CD4-positive, alpha-beta T cell (primary cell): ENCODE data around the gene SLC34A3. TPM values are rescaled to one million over a fixed set of nuclear protein-coding genes. Genes with fewer than 3 reads are reported as not detected.

Source experiments
- ATAC-seq: fragments of 200-7000 bp; cut with Tn5 transposase; one replicate; pipeline ENCODE4 v1.10.0; 2022; ENCODE audit warnings: mild to moderate bottlenecking; ENCODE audit not compliant: poor library complexity
- CTCF ChIA-PET: fragments of 350-600 bp; sonication (Branson Sonifier 250); formaldehyde crosslinking; loops from one replicate; lab custom pipeline; 2021; ENCODE audit warnings: antibody characterized with exemption, inconsistent platforms; lab: Charles Lee
- POLR2A ChIA-PET: fragments of 350-600 bp; sonication (Branson Sonifier 250); formaldehyde crosslinking; loops from one replicate; lab custom pipeline; 2021; ENCODE audit warnings: antibody characterized with exemption, inconsistent platforms; lab: Charles Lee
- DNase-seq, 14 experiments: peaks; one replicate each; pipeline ENCODE4 v3.0.0-alpha.2; 2013 to 2020; ENCODE audit warnings: mixed read lengths in 2 of 14
- H3K27ac ChIP-seq, 2 donors: one replicate each; pipeline versions ENCODE4 v1.5.1 to v1.7.0; 2013; ENCODE audit warnings: low read length in 2 of 2, low read depth in 1 of 2, mild to moderate bottlenecking in 1 of 2
- H3K27me3 ChIP-seq, 2 experiments: 1 replicate in 1 of 2; 2 replicates in 1 of 2; pipeline versions ENCODE4 v1.6.1 to v1.7.0; 2013; ENCODE audit warnings: low read length in 2 of 2, control low read depth in 1 of 2, mild to moderate bottlenecking in 1 of 2, moderate library complexity in 1 of 2; ENCODE audit not compliant: insufficient read depth in 2 of 2, control insufficient read depth in 1 of 2
- H3K36me3 ChIP-seq: one replicate; pipeline ENCODE4 v1.6.1; 2013; ENCODE audit warnings: low read length, control low read depth; ENCODE audit not compliant: insufficient read depth
- H3K4me1 ChIP-seq: one replicate; pipeline ENCODE4 v1.6.1; 2013; ENCODE audit warnings: low read length, control low read depth; ENCODE audit not compliant: insufficient read depth
- H3K4me3 ChIP-seq: one replicate; pipeline ENCODE4 v1.5.1; 2013; ENCODE audit warnings: mild to moderate bottlenecking, low read length, moderate library complexity
- H3K9me3 ChIP-seq, 2 experiments: 1 replicate in 1 of 2; 2 replicates in 1 of 2; pipeline versions ENCODE4 v1.6.1 to v1.7.0; 2013; ENCODE audit warnings: low read length in 2 of 2, mild to moderate bottlenecking in 2 of 2, control low read depth in 1 of 2, moderate library complexity in 1 of 2; ENCODE audit not compliant: control insufficient read depth in 1 of 2, insufficient read depth in 1 of 2
- H3K27ac Mint-ChIP-seq: one replicate; pipeline ENCODE4 v1.8.0; 2020; ENCODE audit warnings: mixed read lengths
- H3K27me3 Mint-ChIP-seq: one replicate; pipeline ENCODE4 v1.8.0; 2021; ENCODE audit warnings: mixed read lengths
- H3K36me3 Mint-ChIP-seq: one replicate; pipeline ENCODE4 v1.8.0; 2021; ENCODE audit warnings: low read depth, mixed read lengths
- H3K4me1 Mint-ChIP-seq: one replicate; pipeline ENCODE4 v1.8.0; 2021; ENCODE audit warnings: low read depth, mixed read lengths
- H3K4me3 Mint-ChIP-seq: one replicate; pipeline ENCODE4 v1.8.0; 2020; ENCODE audit warnings: mild to moderate bottlenecking, mixed read lengths
- H3K9me3 Mint-ChIP-seq: one replicate; pipeline ENCODE4 v1.8.0; 2020; ENCODE audit warnings: mixed read lengths
- intact Hi-C, 2 experiments: fragments of 100-400 bp; cut with DNase I in 1 of 2; cut with micrococcal nuclease in 1 of 2; formaldehyde crosslinking; loops; one replicate each; pipeline versions ENCODE4 v1.15.1 to v1.9.0; 2023 to 2025; cut with DNase I, micrococcal nuclease
- total RNA-seq, 174 experiments: library from RNA in 2 of 174; stranded (reverse) in 2 of 174; gene quantifications; one replicate each; pipeline ENCODE4 v1.2.3 and lab custom pipeline; 2021 to 2026
- TF ChIP-seq, protein P1 (sequence below): fragments of 200-600 bp; IDR thresholded peaks from one replicate; pipeline ENCODE4 v1.8.0; 2022; ENCODE audit warnings: antibody characterized with exemption, mild to moderate bottlenecking

The SLC34A3 gene
- total RNA-seq, 2 experiments from 2014 or later = not detected

GRCh38 chr9:137188490-137189296, 42.0 kb upstream of the SLC34A3 start, which contains the start of the genes ANAPC2 and SSNA1:
Gene ANAPC2 (minus strand): TSS chr9:137188560. CDS start chr9:137188532, 28 bp downstream.
Gene SSNA1 (plus strand): TSS chr9:137188676. CDS start chr9:137188727, 51 bp downstream.
- peaks cover 42% of the 10 kb centered on the region for H3K36me3 ChIP-seq
- H3K27me3 ChIP-seq = no peaks in the 10 kb centered on the region
- DNase-seq (peak; percentile 83 to 98 (median 90)), ATAC-seq (peak; percentile 79)
- TF ChIP-seq, protein P1, sequence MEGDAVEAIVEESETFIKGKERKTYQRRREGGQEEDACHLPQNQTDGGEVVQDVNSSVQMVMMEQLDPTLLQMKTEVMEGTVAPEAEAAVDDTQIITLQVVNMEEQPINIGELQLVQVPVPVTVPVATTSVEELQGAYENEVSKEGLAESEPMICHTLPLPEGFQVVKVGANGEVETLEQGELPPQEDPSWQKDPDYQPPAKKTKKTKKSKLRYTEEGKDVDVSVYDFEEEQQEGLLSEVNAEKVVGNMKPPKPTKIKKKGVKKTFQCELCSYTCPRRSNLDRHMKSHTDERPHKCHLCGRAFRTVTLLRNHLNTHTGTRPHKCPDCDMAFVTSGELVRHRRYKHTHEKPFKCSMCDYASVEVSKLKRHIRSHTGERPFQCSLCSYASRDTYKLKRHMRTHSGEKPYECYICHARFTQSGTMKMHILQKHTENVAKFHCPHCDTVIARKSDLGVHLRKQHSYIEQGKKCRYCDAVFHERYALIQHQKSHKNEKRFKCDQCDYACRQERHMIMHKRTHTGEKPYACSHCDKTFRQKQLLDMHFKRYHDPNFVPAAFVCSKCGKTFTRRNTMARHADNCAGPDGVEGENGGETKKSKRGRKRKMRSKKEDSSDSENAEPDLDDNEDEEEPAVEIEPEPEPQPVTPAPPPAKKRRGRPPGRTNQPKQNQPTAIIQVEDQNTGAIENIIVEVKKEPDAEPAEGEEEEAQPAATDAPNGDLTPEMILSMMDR = peak; percentile 48
- H3K36me3 Mint-ChIP-seq = peaks cover 48% of the 10 kb centered on the region
- no peaks in the 10 kb centered on the region for H3K9me3 ChIP-seq
- H3K27ac ChIP-seq = peak within 1 kb of the TSS; percentile 86 to 92
- peaks cover 50% of the 10 kb centered on the region for H3K4me1 ChIP-seq
- CTCF ChIA-PET = interaction anchor here (0.6 to 2.8 kb wide), 14 partner anchors 12 to 257 kb away, joined by 3 to 14 read pairs (median 4); partner anchors contain the start of genes RNF224, TPRN and TUBB4B
- peak within 1 kb of the TSS; percentile 94 for H3K4me3 Mint-ChIP-seq
- intact Hi-C loops = loop anchor here (1.0 to 5.0 kb wide), 6 partner anchors 10 to 60 kb away; partner anchors contain the start of genes NDOR1 (in 1 of the 2), RNF208 (in 1 of the 2) and TMEM203 (in 1 of the 2)
- H3K27ac Mint-ChIP-seq = peak within 1 kb of the TSS; percentile 79
- POLR2A ChIA-PET = interaction anchor here (0.7 to 3.5 kb wide), 16 partner anchors 8 to 461 kb away, joined by 3 to 39 read pairs (median 6); partner anchors contain the start of genes MAN1B1, NELFB, RNF208 and TPRN
- H3K9me3 Mint-ChIP-seq = no peaks in the 10 kb centered on the region
- H3K4me1 Mint-ChIP-seq = peaks cover 29% of the 10 kb centered on the region
- H3K4me3 ChIP-seq = peak within 1 kb of the TSS; percentile 100
- H3K27me3 Mint-ChIP-seq = no peaks in the 10 kb centered on the region

DNA sequence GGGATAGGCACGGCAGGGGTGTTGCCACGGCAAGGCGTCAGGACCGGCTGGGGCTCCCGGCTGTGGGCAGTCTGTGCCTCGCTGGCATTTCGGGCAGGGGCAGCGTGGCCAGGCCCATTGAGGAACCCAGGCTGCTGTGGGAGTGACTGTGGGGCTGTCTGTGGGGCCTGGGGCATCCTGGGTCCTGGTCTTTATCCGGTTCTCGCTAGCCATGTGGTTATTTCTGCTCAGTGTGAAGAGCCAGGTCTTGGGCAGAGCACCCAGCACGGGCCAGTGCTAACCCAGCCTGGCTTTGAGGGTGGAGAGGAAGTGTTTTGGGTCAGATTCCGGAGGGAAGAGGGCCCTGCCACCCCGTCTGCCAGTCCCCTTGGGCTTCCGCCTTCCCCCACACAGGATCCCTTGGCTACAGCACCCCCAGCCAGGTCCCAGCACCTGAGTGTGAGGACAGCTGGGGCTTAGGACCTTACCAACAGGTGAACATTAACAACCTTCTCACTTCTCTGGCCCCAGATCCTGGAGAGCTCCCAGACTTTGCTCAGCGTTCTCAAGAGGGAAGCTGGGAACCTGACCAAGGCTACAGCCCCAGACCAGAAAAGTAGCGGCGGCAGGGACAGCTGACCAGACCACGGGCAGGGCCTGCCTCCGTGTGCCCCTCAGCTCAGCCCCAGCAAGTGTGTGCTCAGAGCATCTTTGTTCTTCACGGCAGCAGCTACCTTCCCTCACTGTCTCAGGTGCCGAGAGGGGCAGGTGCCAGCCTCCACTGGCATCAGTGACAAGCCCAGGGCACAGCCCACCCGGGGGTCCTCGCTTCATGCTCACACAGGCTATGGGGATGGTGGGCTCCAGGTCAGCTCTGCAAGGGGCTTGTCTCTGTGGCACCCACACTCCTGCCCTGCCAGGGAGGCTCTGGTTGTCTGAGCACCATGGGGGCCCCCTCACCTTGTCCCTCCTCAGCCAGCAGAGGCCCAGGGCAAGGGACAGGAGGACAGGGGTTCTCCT, 41.1 kb upstream of the SLC34A3 start:
- H3K27me3 ChIP-seq = no peaks in the 10 kb centered on the region
- H3K4me3 ChIP-seq = peak overlapping the region; percentile 100
- H3K4me1 ChIP-seq = peaks cover 50% of the 10 kb centered on the region
- H3K27ac ChIP-seq = peak overlapping the region; percentile 85 to 86
- Mint-ChIP-seq H3K4me1 (peaks cover 25% of the 10 kb centered on the region), H3K9me3 (no peaks in the 10 kb centered on the region), H3K27ac (peak overlapping the region; percentile 79), H3K4me3 (peak overlapping the region; percentile 94), H3K36me3 (peaks cover 39% of the 10 kb centered on the region), H3K27me3 (no peaks in the 10 kb centered on the region)
- TF ChIP-seq, protein P1 = no peak
- DNase-seq (no peak), ATAC-seq (no peak)
- intact Hi-C loops = loop anchor here (1.0 to 5.0 kb wide), 4 partner anchors 9 to 61 kb away; partner anchors contain the start of gene RNF208 (in 1 of the 2)
- ChIA-PET POLR2A (interaction anchor here (0.9 to 3.5 kb wide), 12 partner anchors 7 to 462 kb away, joined by 3 to 39 read pairs (median 8); partner anchors contain the start of genes MAN1B1, NELFB, RNF208 and TPRN), CTCF (interaction anchor here (0.7 to 2.8 kb wide), 11 partner anchors 11 to 165 kb away, joined by 3 to 14 read pairs (median 4); partner anchors contain the start of genes RNF224, TPRN and TUBB4B)
- peaks cover 34% of the 10 kb centered on the region for H3K36me3 ChIP-seq
- H3K9me3 ChIP-seq = no peaks in the 10 kb centered on the region
